Erythroblast (primary cell): ENCODE data around the gene VEGFA.

Experiments used
- GATA1 ChIP-seq: IDR thresholded peaks from 2 replicates; pipeline ENCODE4 v1.6.1; 2011; ENCODE audit warnings: low read depth, mild to moderate bottlenecking, control low read depth, low read length, moderate library complexity
- POLR2A ChIP-seq: IDR thresholded peaks from 2 replicates; pipeline ENCODE4 v1.6.1; 2011; ENCODE audit warnings: mild to moderate bottlenecking, low read length

DNA sequence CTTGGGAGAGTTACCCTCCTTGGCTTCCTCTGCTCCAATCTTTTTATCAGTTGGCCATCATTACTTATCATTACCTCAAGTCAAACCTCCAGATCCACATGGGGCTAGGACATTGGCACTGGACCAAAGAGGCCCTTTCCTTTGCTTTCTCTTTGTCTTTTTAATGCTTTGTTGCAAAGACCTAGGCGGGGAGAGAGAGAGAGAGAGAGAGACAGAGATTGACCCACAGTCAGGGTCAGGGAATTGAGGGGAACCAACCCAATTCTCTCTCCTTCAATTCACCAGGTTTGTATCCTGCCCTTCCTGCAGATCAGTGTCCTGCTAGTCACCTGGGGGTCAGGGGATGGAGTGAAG, 3.5 kb upstream of the VEGFA start:
- TF ChIP-seq POLR2A, result no peak
- no peak for TF ChIP-seq GATA1
